GM23338 (cell line): Measurements from ENCODE around the gene TPD52L2. TPM values are rescaled to one million over a fixed set of nuclear protein-coding genes. Genes with fewer than 3 reads are reported as not detected.
"Not testable (repeated sequence)": the region's sequence is repeated elsewhere in the genome, so short reads cannot be mapped to it uniquely, and the experiment has no call there.

ENCODE experiments used
- ATAC-seq: fragments of 200-7000 bp; cut with Tn5 transposase; 3 replicates; pipeline ENCODE4 v1.9.1; 2020
- DNase-seq: peaks from one replicate; pipeline ENCODE4 v3.0.0-alpha.2; 2015; ENCODE audit warnings: low spot score
- H2AFZ ChIP-seq: fragments of 200-600 bp; sonication (generic); 2 replicates; pipeline ENCODE4 v1.8.0; 2016; ENCODE audit warnings: antibody characterized with exemption, mild to moderate bottlenecking, moderate library complexity
- H3F3A ChIP-seq: fragments of 200-600 bp; sonication (generic); replicated peaks from 2 replicates; pipeline ENCODE4 v1.8.0; 2017; ENCODE audit warnings: antibody characterized with exemption, mixed run types, low read depth
- H3K27ac ChIP-seq: fragments of 200-600 bp; sonication (generic); 2 replicates; pipeline ENCODE4 v1.6.1; 2016; ENCODE audit warnings: low read depth
- H3K27me3 ChIP-seq: fragments of 200-600 bp; sonication (generic); 2 replicates; pipeline ENCODE4 v1.8.0; 2016; ENCODE audit warnings: mild to moderate bottlenecking, mixed run types, moderate library complexity; ENCODE audit not compliant: insufficient read depth
- H3K36me3 ChIP-seq: fragments of 200-600 bp; sonication (generic); 2 replicates; pipeline ENCODE4 v1.8.0; 2016; ENCODE audit warnings: mild to moderate bottlenecking; ENCODE audit not compliant: insufficient read depth
- H3K4me1 ChIP-seq: fragments of 200-600 bp; sonication (generic); 2 replicates; pipeline ENCODE4 v1.8.0; 2016; ENCODE audit warnings: mild to moderate bottlenecking, moderate library complexity; ENCODE audit not compliant: insufficient read depth
- H3K4me2 ChIP-seq: fragments of 200-600 bp; sonication (generic); 2 replicates; pipeline ENCODE4 v1.7.1; 2017; ENCODE audit warnings: mixed run types
- H3K4me3 ChIP-seq: fragments of 200-600 bp; sonication (generic); 2 replicates; pipeline ENCODE4 v1.6.1; 2016; ENCODE audit warnings: mixed run types
- H3K79me2 ChIP-seq: fragments of 200-600 bp; sonication (generic); replicated peaks from 2 replicates; pipeline ENCODE4 v1.8.0; 2017; ENCODE audit warnings: mild to moderate bottlenecking; ENCODE audit not compliant: insufficient read depth
- H3K9me2 ChIP-seq: fragments of 200-600 bp; sonication (generic); 2 replicates; pipeline ENCODE4 v1.8.0; 2017; ENCODE audit not compliant: insufficient read depth
- H4K20me1 ChIP-seq: fragments of 200-600 bp; sonication (generic); replicated peaks from 2 replicates; pipeline ENCODE4 v1.8.0; 2017; ENCODE audit warnings: mild to moderate bottlenecking; ENCODE audit not compliant: insufficient read depth
- H3K27ac Mint-ChIP-seq: 2 replicates; pipeline ENCODE4 v1.8.0; 2020; ENCODE audit warnings: inconsistent platforms, mild to moderate bottlenecking, moderate library complexity, mixed read lengths
- H3K27me3 Mint-ChIP-seq: 3 replicates; pipeline ENCODE4 v1.8.0; 2022; ENCODE audit warnings: low read depth, mild to moderate bottlenecking, moderate library complexity, mixed read lengths, inconsistent platforms; ENCODE audit not compliant: insufficient read depth, poor library complexity
- H3K36me3 Mint-ChIP-seq: 3 replicates; pipeline ENCODE4 v1.8.0; 2021; ENCODE audit warnings: low read depth, mild to moderate bottlenecking, inconsistent platforms, moderate library complexity, mixed read lengths
- H3K4me1 Mint-ChIP-seq: 3 replicates; pipeline ENCODE4 v1.8.0; 2020; ENCODE audit warnings: mild to moderate bottlenecking, inconsistent platforms, mixed read lengths
- H3K4me3 Mint-ChIP-seq: 3 replicates; pipeline ENCODE4 v1.8.0; 2021; ENCODE audit warnings: moderate library complexity, mild to moderate bottlenecking, inconsistent platforms, mixed read lengths
- H3K9me3 Mint-ChIP-seq: 3 replicates; pipeline ENCODE4 v1.8.0; 2020; ENCODE audit warnings: moderate library complexity, mild to moderate bottlenecking, inconsistent platforms, mixed read lengths
- ZNF331 ChIP-seq: fragments of 250-450 bp; sonication (Bioruptor Pico); IDR thresholded peaks from 2 replicates; pipeline ENCODE4 v1.5.0; 2020; ENCODE audit warnings: low read depth, mild to moderate bottlenecking, moderate library complexity
- polyA plus RNA-seq: library from polyadenylated mRNA; unstranded; fragments of >200 nt; fragmentation: Nextera tagmentation; extraction: Ambion mirVana; gene quantifications from 2 replicates; pipeline ENCODE4 v1.2.1, GENCODE V29; 2016
- total RNA-seq: library from RNA; depleted of rRNA; stranded (reverse); fragments of >200 nt; shearing (Covaris generic); gene quantifications from 2 replicates; pipeline ENCODE4 v1.2.3, GENCODE V29; 2014
- TF ChIP-seq, protein P1 (sequence below): fragments of 250-450 bp; sonication (Bioruptor Pico); IDR thresholded peaks from 2 replicates; pipeline ENCODE4 v1.5.0; 2020; ENCODE audit warnings: mild to moderate bottlenecking, moderate library complexity

TPD52L2 gene
- total and polyA plus RNA-seq, 2 experiments from 2014 or later: 40.2 to 103 TPM

DNA sequence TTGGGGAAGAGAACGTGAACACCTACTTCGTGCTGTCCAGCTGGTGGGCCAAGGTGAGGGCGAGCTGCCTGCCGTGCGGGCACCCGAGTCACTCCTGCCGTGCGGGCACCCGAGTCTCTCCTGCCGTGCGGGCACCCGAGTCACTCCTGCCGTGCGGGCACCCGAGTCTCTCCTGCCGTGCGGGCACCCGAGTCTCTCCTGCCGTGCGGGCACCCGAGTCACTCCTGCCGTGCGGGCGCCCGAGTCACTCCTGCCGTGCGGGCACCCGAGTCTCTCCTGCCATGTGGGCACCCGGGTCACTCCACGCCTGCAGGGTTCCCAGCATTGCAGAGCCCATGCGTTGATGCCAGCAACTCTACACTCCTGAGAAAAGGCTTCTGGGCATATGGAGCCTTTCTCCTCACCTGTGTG is 64.4 kb downstream of the TPD52L2 start:
- not testable (repeated sequence) for H3K27me3 ChIP-seq, H3K27ac ChIP-seq, H3K9me3 Mint-ChIP-seq, H3F3A ChIP-seq, H3K36me3 ChIP-seq, H3K4me1 Mint-ChIP-seq, ATAC-seq, H3K4me2 ChIP-seq, H3K4me3 ChIP-seq, DNase-seq, H3K27ac Mint-ChIP-seq, H3K4me1 ChIP-seq, H3K9me2 ChIP-seq, H4K20me1 ChIP-seq, H3K27me3 Mint-ChIP-seq, H3K4me3 Mint-ChIP-seq, H2AFZ ChIP-seq
- H3K36me3 Mint-ChIP-seq: peaks cover 41% of the 10 kb centered on the region
- H3K79me2 ChIP-seq: peaks cover 18% of the 10 kb centered on the region

DNA sequence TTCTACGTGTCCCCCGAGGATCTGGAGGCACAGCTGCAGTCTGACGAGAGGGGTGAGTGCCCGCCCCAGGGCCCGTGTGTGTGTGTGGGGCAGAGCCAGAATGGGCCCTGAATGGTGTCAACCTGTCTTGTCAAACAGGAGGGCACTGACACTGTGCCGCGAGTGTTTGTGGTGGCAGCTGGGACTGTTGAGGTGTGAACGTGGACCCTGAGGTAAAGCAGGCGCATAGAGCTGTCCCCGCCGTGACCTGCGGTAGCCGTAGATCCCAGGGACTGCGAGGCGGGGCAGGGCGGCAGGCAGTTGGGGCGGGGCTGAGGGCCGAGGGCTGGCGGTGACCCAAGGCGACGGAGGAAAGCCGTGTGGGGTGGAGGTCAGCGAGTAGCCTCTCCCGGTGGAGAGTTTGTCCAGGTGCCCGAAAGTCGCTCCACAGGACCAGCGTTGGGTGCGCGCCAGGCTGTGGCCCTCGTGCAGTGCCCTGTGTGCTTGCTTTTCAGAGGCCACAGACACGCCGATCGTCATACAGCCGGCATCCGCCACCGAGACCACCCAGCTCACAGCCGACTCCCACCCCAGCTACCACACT is 66.0 kb downstream of the TPD52L2 start:
- TF ChIP-seq ZNF331 (CRISPR knock-in tag): no peak
- TF ChIP-seq, protein P1, sequence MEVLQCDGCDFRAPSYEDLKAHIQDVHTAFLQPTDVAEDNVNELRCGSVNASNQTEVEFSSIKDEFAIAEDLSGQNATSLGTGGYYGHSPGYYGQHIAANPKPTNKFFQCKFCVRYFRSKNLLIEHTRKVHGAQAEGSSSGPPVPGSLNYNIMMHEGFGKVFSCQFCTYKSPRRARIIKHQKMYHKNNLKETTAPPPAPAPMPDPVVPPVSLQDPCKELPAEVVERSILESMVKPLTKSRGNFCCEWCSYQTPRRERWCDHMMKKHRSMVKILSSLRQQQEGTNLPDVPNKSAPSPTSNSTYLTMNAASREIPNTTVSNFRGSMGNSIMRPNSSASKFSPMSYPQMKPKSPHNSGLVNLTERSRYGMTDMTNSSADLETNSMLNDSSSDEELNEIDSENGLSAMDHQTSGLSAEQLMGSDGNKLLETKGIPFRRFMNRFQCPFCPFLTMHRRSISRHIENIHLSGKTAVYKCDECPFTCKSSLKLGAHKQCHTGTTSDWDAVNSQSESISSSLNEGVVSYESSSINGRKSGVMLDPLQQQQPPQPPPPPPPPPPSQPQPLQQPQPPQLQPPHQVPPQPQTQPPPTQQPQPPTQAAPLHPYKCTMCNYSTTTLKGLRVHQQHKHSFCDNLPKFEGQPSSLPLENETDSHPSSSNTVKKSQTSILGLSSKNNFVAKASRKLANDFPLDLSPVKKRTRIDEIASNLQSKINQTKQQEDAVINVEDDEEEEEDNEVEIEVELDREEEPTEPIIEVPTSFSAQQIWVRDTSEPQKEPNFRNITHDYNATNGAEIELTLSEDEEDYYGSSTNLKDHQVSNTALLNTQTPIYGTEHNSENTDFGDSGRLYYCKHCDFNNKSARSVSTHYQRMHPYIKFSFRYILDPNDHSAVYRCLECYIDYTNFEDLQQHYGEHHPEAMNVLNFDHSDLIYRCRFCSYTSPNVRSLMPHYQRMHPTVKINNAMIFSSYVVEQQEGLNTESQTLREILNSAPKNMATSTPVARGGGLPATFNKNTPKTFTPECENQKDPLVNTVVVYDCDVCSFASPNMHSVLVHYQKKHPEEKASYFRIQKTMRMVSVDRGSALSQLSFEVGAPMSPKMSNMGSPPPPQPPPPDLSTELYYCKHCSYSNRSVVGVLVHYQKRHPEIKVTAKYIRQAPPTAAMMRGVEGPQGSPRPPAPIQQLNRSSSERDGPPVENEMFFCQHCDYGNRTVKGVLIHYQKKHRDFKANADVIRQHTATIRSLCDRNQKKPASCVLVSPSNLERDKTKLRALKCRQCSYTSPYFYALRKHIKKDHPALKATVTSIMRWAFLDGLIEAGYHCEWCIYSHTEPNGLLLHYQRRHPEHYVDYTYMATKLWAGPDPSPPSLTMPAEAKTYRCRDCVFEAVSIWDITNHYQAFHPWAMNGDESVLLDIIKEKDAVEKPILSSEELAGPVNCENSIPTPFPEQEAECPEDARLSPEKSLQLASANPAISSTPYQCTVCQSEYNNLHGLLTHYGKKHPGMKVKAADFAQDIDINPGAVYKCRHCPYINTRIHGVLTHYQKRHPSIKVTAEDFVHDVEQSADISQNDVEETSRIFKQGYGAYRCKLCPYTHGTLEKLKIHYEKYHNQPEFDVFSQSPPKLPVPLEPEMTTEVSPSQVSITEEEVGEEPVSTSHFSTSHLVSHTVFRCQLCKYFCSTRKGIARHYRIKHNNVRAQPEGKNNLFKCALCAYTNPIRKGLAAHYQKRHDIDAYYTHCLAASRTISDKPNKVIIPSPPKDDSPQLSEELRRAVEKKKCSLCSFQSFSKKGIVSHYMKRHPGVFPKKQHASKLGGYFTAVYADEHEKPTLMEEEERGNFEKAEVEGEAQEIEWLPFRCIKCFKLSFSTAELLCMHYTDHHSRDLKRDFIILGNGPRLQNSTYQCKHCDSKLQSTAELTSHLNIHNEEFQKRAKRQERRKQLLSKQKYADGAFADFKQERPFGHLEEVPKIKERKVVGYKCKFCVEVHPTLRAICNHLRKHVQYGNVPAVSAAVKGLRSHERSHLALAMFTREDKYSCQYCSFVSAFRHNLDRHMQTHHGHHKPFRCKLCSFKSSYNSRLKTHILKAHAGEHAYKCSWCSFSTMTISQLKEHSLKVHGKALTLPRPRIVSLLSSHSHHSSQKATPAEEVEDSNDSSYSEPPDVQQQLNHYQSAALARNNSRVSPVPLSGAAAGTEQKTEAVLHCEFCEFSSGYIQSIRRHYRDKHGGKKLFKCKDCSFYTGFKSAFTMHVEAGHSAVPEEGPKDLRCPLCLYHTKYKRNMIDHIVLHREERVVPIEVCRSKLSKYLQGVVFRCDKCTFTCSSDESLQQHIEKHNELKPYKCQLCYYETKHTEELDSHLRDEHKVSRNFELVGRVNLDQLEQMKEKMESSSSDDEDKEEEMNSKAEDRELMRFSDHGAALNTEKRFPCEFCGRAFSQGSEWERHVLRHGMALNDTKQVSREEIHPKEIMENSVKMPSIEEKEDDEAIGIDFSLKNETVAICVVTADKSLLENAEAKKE (CRISPR knock-in tag): no peak
- Mint-ChIP-seq H3K4me1 (no peaks in the 10 kb centered on the region; the same call in 2 of the 3 replicates), H3K9me3 (no peaks in the 10 kb centered on the region; the same call in 2 of the 3 replicates), H3K27me3 (peaks cover 2% of the 10 kb centered on the region), H3K4me3 (no peak overlapping the region), H3K36me3 (peaks cover 49% of the 10 kb centered on the region), H3K27ac (no peak overlapping the region)
- H3K36me3 ChIP-seq: peaks cover 4% of the 10 kb centered on the region; the same call in 1 of the 2 replicates
- H4K20me1 ChIP-seq: no peaks in the 10 kb centered on the region; the same call in none of the 2 replicates
- H3K4me2 ChIP-seq: no peak overlapping the region
- no peak overlapping the region for H3K27ac ChIP-seq
- H3K27me3 ChIP-seq: no peaks in the 10 kb centered on the region
- no peaks in the 10 kb centered on the region for H3K9me2 ChIP-seq
- H3K79me2 ChIP-seq: peaks cover 8% of the 10 kb centered on the region
- no peak overlapping the region for H2AFZ ChIP-seq
- H3F3A ChIP-seq: peaks cover 4% of the 10 kb centered on the region; the same call in 1 of the 2 replicates
- no peaks in the 10 kb centered on the region for H3K4me1 ChIP-seq
- ATAC-seq (no peak), DNase-seq (no peak)
- no peak overlapping the region for H3K4me3 ChIP-seq
